ENCODE measurements around the gene NOX5.

Gene NOX5

DNA sequence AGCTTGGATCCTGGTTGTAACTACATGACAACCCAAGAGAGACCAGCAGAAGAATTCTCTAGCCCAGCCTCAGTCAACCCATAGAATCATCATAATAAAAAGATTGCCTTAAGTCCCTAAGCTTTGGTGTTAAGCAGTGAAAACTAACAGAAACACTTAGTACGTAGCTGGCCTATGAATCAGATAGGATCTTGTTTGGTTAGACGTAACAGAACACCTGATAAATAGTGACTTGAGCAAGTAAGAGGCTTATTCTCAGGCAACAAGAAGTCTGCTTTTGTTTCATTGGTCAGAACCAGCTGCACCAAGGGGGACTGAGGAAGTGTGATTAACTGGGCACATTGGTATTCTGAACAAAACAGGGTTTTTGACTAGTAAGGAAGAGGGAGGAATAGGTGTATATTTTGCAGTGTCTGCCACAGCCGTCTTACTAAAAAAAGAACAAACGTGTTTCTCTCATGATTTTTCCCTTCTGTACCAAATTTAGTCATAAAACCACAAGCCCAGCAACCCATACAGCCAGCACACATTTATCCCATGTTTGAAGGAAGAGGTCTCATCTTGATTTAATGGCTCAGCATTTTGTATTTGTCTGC lies 92.6 kb downstream of the NOX5 start:
- no peak for DNase-seq

Data from NCI-H510A (cell line).